GM21528 (cell line): Measurements from ENCODE around the gene BCL2L15.

Source experiments
- ATAC-seq: cut with Tn5 transposase; IDR thresholded peaks from one replicate; pipeline ENCODE4 v1.9.1; 2021; ENCODE audit warnings: mild to moderate bottlenecking, moderate library complexity; ENCODE audit not compliant: unreplicated experiment, low FRiP score

BCL2L15 gene

GRCh38 chr1:113912594-113913311 lies 25.4 kb upstream of the BCL2L15 start:
- ATAC-seq, result no peak

DNA sequence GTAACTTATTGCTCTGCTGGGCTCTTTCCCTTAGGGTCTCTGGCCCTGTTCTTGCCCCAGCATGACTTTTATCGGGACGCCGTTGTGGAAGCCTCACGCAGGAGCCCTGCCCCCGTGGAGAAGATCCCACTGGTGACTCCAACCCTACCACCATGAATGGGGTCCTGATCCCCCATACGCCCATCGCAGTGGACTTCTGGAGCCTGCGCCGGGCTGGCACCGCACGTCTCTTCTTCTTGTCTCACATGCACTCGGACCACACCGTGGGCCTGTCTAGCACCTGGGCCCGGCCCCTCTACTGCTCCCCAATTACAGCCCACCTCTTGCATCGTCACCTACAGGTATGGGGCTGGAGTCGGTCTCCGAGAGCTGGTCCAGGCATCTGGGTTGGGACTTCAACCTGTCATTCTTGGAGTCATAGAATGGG lies 18.1 kb upstream of the BCL2L15 start:
- ATAC-seq, result peak; percentile 5

DNA sequence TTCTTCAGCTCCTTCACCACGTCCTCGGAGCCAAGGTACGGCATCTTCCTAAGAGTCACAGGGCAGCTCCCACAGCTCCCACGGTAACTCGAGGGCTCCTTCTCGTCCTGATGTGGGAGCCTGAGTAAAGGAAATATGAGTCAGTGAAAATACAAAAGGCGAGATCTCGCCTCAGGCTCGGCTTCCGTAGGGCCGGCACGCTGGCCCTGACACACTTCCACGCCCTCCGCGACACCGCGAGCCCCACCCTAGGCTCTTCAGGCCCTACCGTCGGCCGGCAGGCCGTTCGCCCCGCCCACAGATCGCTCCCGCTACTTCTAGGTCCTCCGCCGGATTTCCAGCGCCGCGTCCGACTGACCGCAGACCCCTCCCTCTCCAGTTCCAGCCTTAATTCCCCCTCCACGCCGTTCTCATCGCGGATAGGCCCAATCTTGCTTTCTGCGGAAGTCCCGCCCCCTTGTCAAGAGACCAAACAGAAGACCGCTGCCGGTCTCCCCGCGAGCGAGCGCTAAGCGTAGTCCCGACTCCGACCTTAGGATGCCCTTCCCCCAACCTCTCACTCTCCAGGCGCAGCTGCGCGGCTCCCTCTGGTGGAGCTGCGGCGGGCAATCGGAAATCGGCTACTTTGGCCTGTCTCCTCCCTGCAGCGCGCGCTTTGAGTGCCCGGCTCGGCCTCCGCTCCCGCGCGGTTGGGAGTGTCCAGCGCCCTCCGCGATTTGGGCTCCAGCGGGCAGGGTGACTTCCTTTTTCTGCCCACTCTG lies 17.5 kb upstream of the BCL2L15 start, which contains the start of the genes AP4B1 and DCLRE1B:
TSS of gene AP4B1 (minus strand) at position 126 of the 761 bp plus-strand sequence. CDS start at position 44, 82 bp downstream.
TSS of gene DCLRE1B (plus strand) at position 653 of the 761 bp plus-strand sequence. CDS start 261 bp downstream, outside the sequence.
- peak; percentile 88 for ATAC-seq

DNA sequence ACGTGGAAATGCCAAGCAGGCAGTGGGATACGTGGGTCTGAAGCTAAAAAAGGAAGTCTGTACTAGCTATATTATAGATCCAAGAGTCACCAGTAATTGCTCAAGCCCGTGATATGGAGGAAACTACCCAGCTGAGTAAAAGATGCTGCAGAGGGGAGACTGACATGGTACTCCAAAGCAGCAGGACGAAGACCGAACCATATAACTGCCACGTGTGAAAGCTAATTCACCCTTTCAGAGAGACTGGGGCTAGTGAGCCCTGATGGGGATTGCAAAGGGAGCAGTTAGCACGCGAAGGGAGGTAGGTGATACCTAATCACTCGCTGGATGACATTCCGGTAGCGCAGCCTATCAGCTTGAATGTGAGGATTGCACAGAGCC lies 16.9 kb upstream of the BCL2L15 start:
- peak; percentile 41 for ATAC-seq

- ATAC-seq, result no peak
Measured at GRCh38 chr1:113903501-113904292, 16.3 kb upstream of the BCL2L15 start.

DNA sequence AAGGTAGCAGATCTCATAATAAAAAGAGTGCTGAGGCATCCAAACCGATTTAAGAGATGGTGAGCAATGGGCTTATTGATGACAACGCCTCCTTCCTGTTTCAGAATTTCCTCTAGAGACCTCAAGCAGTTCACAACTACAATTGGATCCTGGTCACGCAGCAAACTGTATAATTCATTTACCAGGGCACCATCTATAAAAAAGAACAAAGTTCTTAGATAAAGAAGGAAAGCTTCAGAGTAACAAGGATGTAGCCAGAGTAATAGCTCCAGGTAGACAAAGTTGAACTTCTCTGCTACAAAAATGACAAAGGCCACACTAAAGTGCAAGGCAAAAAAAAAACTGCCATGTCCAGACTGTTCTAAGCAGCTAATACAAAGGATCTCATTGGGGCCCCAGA lies 13.8 kb upstream of the BCL2L15 start:
- ATAC-seq, result no peak

- ATAC-seq, result no peak
Measured at GRCh38 chr1:113899111-113899510, 11.7 kb upstream of the BCL2L15 start.

GRCh38 chr1:113898241-113898814 lies 10.9 kb upstream of the BCL2L15 start:
- no peak for ATAC-seq

DNA sequence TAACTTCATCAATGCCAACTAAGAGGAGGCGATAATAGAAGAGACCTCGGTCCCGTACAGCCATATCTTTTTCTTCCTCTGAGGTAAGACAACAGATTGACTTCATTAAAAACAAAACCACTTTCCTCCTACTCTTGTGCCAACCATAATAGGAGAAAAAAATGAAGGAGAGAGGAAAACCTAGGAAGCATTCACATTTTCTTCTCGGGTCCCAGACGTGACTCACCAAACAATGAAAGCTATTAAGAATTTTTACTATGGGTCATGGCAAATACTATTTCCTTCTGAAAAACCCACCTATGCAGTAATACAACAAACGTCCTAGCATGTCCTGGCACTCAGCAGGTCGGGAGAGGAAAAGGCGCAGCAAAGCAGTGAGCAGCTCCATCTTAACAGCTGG lies 8.6 kb upstream of the BCL2L15 start:
- ATAC-seq, result no peak

GRCh38 chr1:113895098-113895497 lies 7.7 kb upstream of the BCL2L15 start:
- no peak for ATAC-seq

DNA sequence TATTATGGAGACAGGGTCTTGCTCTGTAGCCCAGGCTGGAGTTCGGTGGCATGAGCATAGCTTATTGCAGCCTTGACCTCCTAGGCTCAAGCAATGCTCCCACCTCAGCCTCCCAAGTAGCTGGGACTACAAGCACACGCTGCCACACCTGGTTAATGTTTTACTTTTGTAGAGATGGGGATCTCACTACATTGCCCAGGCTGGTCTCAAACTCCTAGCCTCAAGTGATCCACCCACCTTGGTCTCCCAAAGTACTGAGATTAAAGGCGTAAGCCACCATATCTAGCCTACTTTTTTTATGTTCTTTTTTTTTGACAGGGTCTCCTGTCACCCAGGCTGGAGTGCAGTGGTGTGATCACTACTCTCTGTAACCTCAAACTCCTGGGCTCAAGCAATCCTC lies 5.9 kb upstream of the BCL2L15 start:
- ATAC-seq, result no peak

DNA sequence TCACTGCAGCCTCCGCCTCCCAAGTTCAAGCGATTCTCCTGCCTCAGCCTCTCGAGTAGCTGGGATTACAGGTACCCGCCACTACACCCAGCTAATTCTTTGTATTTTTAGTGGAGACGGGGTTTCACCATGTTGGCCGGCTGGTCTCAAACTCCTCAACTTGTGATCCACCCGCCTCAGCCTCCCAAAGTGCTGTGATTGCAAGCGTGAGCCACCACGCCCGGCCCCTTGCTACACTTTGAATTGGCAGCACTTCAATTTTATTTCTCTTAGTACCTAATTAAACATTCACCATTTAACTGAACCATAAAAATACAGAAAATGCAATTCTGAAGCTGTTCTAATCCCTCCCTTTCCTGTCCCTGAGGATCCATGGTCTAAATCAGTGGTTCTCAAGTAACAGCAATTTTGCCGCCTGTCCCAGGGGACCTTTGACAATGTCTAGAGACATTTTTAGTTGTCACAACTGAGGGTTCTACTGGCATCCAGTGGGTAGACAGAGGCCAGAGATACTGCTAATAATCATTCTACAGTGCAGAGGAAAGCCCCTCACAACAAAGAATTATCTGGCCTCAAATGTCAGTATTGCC lies 4.3 kb upstream of the BCL2L15 start:
- ATAC-seq, result no peak

- ATAC-seq, result no peak
Measured at GRCh38 chr1:113890816-113891215, 3.4 kb upstream of the BCL2L15 start.

DNA sequence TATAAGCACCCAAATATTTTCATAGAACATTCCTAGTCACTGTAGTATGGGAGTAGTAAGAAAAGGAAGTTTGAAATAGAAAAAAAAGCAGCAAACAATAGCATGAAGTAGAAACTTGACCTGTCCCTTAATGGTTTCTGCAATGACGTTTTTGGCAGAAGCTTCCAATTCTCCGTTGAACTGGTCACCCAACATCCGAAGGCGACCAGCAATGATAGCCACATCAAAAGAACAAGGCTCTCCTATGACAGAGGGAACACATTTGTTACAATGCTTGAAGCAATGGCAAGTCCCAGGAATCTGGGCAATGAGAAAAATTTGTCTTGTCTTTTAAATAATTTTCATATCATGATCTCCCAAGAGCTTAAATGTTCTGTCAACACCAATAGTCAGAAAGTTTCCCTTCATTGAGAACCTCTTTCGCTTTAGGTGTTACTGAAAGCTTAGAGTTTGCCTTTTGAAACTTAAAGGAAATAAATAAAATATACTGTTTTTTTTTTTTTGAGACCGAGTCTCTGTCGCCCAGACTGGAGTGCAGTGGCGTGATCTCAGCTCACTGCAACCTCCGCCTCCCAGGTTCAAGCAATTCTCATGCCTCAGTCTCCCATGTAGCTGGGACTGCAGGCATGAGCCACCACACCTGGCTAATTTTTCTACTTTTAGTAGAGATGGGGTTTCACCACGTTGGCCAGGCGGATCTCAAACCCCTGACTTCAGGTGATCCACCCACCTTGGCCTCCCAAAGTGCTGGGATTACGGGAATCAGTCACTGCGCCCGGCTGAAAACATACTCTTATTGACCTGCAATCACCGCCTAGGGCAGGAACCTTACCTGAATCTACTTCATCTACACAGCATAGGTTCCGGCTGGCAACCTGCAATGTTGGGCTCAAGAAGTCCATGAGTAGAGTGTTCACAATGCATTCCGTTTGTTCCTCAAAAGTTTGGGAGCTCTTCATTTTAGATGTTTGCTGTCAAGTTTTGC lies 672 bp downstream of the BCL2L15 start:
- ATAC-seq, result no peak

DNA sequence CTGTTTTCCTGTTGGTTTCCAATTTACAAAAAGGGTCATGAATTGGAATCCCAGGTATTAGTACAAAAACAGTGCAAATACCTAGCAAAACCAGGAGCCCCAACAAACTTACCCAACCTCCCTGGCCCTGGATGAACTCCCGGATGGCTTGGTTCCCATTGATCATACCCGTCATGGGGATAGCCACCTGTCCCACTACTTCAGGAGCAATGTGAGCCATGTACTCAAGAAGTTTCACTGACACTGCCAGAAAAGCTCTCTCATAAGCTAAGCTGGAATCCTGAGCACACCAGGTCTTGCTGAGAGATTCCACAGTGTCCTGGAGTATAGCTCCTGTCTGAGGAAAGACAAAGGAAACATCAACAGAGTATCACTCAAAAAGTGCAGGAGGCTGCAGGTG lies 5.7 kb downstream of the BCL2L15 start:
- no peak for ATAC-seq

- no peak for ATAC-seq
Measured at GRCh38 chr1:113879739-113880038, 7.7 kb downstream of the BCL2L15 start.

DNA sequence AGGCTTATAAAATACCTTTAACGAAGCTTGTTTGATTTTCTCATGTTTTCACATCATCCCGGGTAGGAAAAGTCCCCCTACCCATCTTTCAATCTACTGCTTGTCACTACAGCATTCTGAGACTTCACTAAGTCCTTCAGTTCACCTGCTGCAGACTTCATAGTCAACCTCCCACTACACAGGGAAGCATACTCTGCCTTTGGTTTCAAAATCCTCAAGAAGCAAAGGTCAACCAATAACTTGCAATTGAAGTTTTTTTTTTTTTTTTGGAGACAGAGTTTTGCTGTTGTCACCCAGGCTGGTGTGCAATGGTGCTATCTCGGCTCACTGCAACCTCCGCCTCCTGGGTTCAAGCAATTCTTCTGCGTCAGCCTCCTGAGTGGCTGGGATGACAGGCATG lies 11.2 kb downstream of the BCL2L15 start:
- ATAC-seq, result no peak

GRCh38 chr1:113875714-113876113 lies 11.7 kb downstream of the BCL2L15 start:
- ATAC-seq, result no peak
